Stimulated activated CD4-positive, alpha-beta T cell treated with anti-CD3 and anti-CD28 coated beads, Interleukin-2, amount 100 ng/mL, for 48 hours (primary cell): ENCODE results near the gene NUAK2.

Experiments used
- DNase-seq, 2 donors: peaks; one replicate each; pipeline ENCODE4 v3.0.0-alpha.2; 2020

NUAK2 gene

GRCh38 chr1:205345761-205346160 is 24.2 kb upstream of the NUAK2 start:
- no peak for DNase-seq

GRCh38 chr1:205344066-205344928 is 22.8 kb upstream of the NUAK2 start:
- peak; percentile 21 to 37 for DNase-seq

GRCh38 chr1:205343431-205344065 is 22.0 kb upstream of the NUAK2 start:
- DNase-seq: peak in 1 of 2 donors; percentile 23

GRCh38 chr1:205342986-205343385 is 21.4 kb upstream of the NUAK2 start:
- DNase-seq: no peak

- DNase-seq: no peak
These were observed 19.1 kb upstream of the NUAK2 start for GRCh38 chr1:205340676-205341075.

GRCh38 chr1:205339717-205340116 is 18.2 kb upstream of the NUAK2 start:
- no peak for DNase-seq

- DNase-seq: no peak
These were observed 17.7 kb upstream of the NUAK2 start for GRCh38 chr1:205339197-205339702.

GRCh38 chr1:205338011-205338410 is 16.5 kb upstream of the NUAK2 start:
- no peak for DNase-seq

- no peak for DNase-seq
These were observed 15.9 kb upstream of the NUAK2 start for GRCh38 chr1:205337481-205337880.

GRCh38 chr1:205335692-205336091 is 14.1 kb upstream of the NUAK2 start:
- peak; percentile 77 to 81 for DNase-seq

GRCh38 chr1:205332015-205332791 is 10.7 kb upstream of the NUAK2 start:
- no peak for DNase-seq

GRCh38 chr1:205330150-205330549 is 8.6 kb upstream of the NUAK2 start:
- no peak for DNase-seq

GRCh38 chr1:205329719-205330118 is 8.2 kb upstream of the NUAK2 start:
- no peak for DNase-seq

- no peak for DNase-seq
These were observed 6.9 kb upstream of the NUAK2 start for GRCh38 chr1:205328476-205328875.

- DNase-seq: no peak
These were observed 5.4 kb upstream of the NUAK2 start for GRCh38 chr1:205326812-205327466.

GRCh38 chr1:205325334-205325884 is 3.9 kb upstream of the NUAK2 start:
- peak; percentile 54 to 68 for DNase-seq

GRCh38 chr1:205324781-205325180 is 3.2 kb upstream of the NUAK2 start:
- DNase-seq: no peak

- no peak for DNase-seq
These were observed 2.2 kb upstream of the NUAK2 start for GRCh38 chr1:205323794-205324193.

GRCh38 chr1:205321959-205322283 is 376 bp upstream of the NUAK2 start:
- no peak for DNase-seq

- no peak for DNase-seq
These were observed 2.2 kb downstream of the NUAK2 start for GRCh38 chr1:205319081-205320018.

- no peak for DNase-seq
These were observed 3.1 kb downstream of the NUAK2 start for GRCh38 chr1:205318231-205318991.
